ENCODE results near the gene PSORS1C1.

GRCh38 chr6:31096656-31097055 is 17.9 kb upstream of the PSORS1C1 start:
- TF ChIP-seq CTCF (IDR thresholded peaks at IDR 0.05): no peak
- TF ChIP-seq ZFX (IDR thresholded peaks at IDR 0.05; ENCODE audit: borderline replicate concordance): no peak

Data from 22Rv1 (cell line).